Measurements from ENCODE around the gene KRT2.

KRT2 gene

GRCh38 chr12:52645120-52645761 is 6.8 kb downstream of the KRT2 start:
- CTCF ChIA-PET = interaction anchor here (1.1 kb wide), 1 partner anchor 18 kb away, joined by 5 read pairs; no protein-coding TSS in a partner anchor
- TF ChIP-seq CTCF (IDR thresholded peaks at IDR 0.05; ENCODE audit: control extremely low read depth, extremely low read depth, low read depth, missing control alignments) = no peak
- POLR2A ChIA-PET = no interaction called here
- DNase-seq (ENCODE audit: extremely low spot score) = no peak

GRCh38 chr12:52644078-52644415 is 8.0 kb downstream of the KRT2 start:
- TF ChIP-seq CTCF (IDR thresholded peaks at IDR 0.05; ENCODE audit: control extremely low read depth, extremely low read depth, low read depth, missing control alignments) = no peak
- DNase-seq (ENCODE audit: extremely low spot score) = no peak
- CTCF ChIA-PET = no interaction called here
- POLR2A ChIA-PET = no interaction called here

- TF ChIP-seq CTCF (IDR thresholded peaks at IDR 0.05; ENCODE audit: control extremely low read depth, extremely low read depth, low read depth, missing control alignments) = no peak
- no peak for DNase-seq (ENCODE audit: extremely low spot score)
- ChIA-PET CTCF (no interaction called here), POLR2A (no interaction called here)
These were observed 8.6 kb downstream of the KRT2 start for GRCh38 chr12:52643233-52644077.

- no peak for TF ChIP-seq CTCF (IDR thresholded peaks at IDR 0.05; ENCODE audit: control extremely low read depth, extremely low read depth, low read depth, missing control alignments)
- ChIA-PET CTCF (no interaction called here), POLR2A (no interaction called here)
- DNase-seq (ENCODE audit: extremely low spot score) = no peak
These were observed 10.5 kb downstream of the KRT2 start for GRCh38 chr12:52641468-52641867.

GRCh38 chr12:52637299-52637698 is 14.7 kb downstream of the KRT2 start:
- ChIA-PET CTCF (no interaction called here), POLR2A (no interaction called here)
- no peak for TF ChIP-seq CTCF (IDR thresholded peaks at IDR 0.05; ENCODE audit: control extremely low read depth, extremely low read depth, low read depth, missing control alignments)
- DNase-seq (ENCODE audit: extremely low spot score) = no peak

GRCh38 chr12:52636592-52637258 is 15.3 kb downstream of the KRT2 start:
- ChIA-PET POLR2A (no interaction called here), CTCF (no interaction called here)
- no peak for TF ChIP-seq CTCF (IDR thresholded peaks at IDR 0.05; ENCODE audit: control extremely low read depth, extremely low read depth, low read depth, missing control alignments)
- DNase-seq (ENCODE audit: extremely low spot score) = no peak

All from GM10248 (cell line).